Erythroblast (primary cell): Measurements from ENCODE around the gene CSTPP1.

Experiments
- GATA1 ChIP-seq: IDR thresholded peaks from 2 replicates; pipeline ENCODE4 v1.6.1; 2011; ENCODE audit warnings: low read depth, mild to moderate bottlenecking, control low read depth, low read length, moderate library complexity
- POLR2A ChIP-seq: IDR thresholded peaks from 2 replicates; pipeline ENCODE4 v1.6.1; 2011; ENCODE audit warnings: mild to moderate bottlenecking, low read length

DNA sequence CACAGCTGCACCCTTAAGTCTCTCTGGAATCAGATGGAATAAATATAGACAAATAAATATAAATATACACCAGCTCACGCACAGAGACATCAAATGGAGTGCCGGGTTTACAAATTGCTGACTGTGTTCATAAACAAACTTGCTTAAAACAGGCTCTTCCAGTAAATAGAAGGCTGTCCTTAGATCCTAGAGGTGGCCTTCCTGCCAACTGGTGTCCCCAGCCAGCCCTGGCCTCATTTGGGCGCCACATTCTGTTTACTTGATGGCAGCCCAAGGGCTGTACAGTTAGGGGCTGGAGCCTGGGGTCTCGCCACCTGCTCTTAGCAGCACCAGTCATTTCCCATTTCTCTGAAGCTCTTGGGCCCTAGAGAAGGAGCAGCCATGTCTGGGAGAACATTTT lies 219.3 kb downstream of the CSTPP1 start:
- TF ChIP-seq POLR2A (no peak), GATA1 (no peak)
